OCI-LY1 (cell line): ENCODE data around the gene NPLOC4.

Experiments used
- H2AFZ ChIP-seq: fragments of 200-600 bp; sonication (generic), shearing (Covaris generic); 2 replicates; pipeline ENCODE4 v1.6.0; 2014; ENCODE audit warnings: antibody characterized with exemption, mild to moderate bottlenecking, low read length
- H3F3A ChIP-seq: fragments of 200-600 bp; sonication (generic), shearing (Covaris generic); 2 replicates; pipeline ENCODE4 v1.6.0; 2014; ENCODE audit warnings: mild to moderate bottlenecking, antibody characterized with exemption, low read length, moderate library complexity; ENCODE audit not compliant: insufficient read depth
- H3K27ac ChIP-seq: fragments of 200-600 bp; sonication (generic); 2 replicates; pipeline ENCODE4 v1.5.1; 2014; ENCODE audit warnings: low read length, mixed run types, mild to moderate bottlenecking, low read depth; ENCODE audit not compliant: poor library complexity, severe bottlenecking
- H3K27me3 ChIP-seq: fragments of 200-600 bp; sonication (generic); 2 replicates; pipeline ENCODE4 v1.6.0; 2014; ENCODE audit warnings: antibody characterized with exemption, mild to moderate bottlenecking, low read length, moderate library complexity; ENCODE audit not compliant: insufficient read depth
- H3K36me3 ChIP-seq: fragments of 200-600 bp; sonication (generic); 2 replicates; pipeline ENCODE4 v1.6.1; 2014; ENCODE audit warnings: mild to moderate bottlenecking, antibody characterized with exemption, low read length, moderate library complexity, mixed read lengths; ENCODE audit not compliant: insufficient read depth
- H3K4me1 ChIP-seq: fragments of 200-600 bp; sonication (generic); 2 replicates; pipeline ENCODE4 v1.5.1; 2014; ENCODE audit warnings: mild to moderate bottlenecking, low read length, moderate library complexity; ENCODE audit not compliant: insufficient read depth, severe bottlenecking
- H3K4me2 ChIP-seq: fragments of 200-600 bp; sonication (generic), shearing (Covaris generic); 2 replicates; pipeline ENCODE4 v1.6.1; 2014; ENCODE audit warnings: low read length
- H3K4me3 ChIP-seq: fragments of 200-600 bp; sonication (generic); 2 replicates; pipeline ENCODE4 v1.5.1; 2014; ENCODE audit warnings: low read length, low read depth, mild to moderate bottlenecking, mixed read lengths; ENCODE audit not compliant: poor library complexity, severe bottlenecking
- H3K79me2 ChIP-seq: fragments of 200-600 bp; shearing (Covaris generic); 2 replicates; pipeline ENCODE4 v1.6.1; 2016; ENCODE audit warnings: mixed run types, low read length, mixed read lengths; ENCODE audit not compliant: insufficient read depth
- H3K9ac ChIP-seq: fragments of 200-600 bp; sonication (generic), shearing (Covaris generic); 2 replicates; pipeline ENCODE4 v1.6.1; 2014; ENCODE audit warnings: mild to moderate bottlenecking, low read length, mixed read lengths
- H3K9me2 ChIP-seq: fragments of 200-600 bp; sonication (generic), shearing (Covaris generic); 2 replicates; pipeline ENCODE4 v1.6.1; 2014; ENCODE audit warnings: low read depth, mild to moderate bottlenecking, low read length, mixed read lengths
- H3K9me3 ChIP-seq: fragments of 200-600 bp; shearing (Covaris generic); 2 replicates; pipeline ENCODE4 v1.6.1; 2014; ENCODE audit warnings: low read length, mixed read lengths
- H4K20me1 ChIP-seq: fragments of 200-600 bp; sonication (generic), shearing (Covaris generic); 2 replicates; pipeline ENCODE4 v1.6.0; 2016; ENCODE audit warnings: mild to moderate bottlenecking, low read length; ENCODE audit not compliant: insufficient read depth
- EZH2 ChIP-seq: fragments of 200-600 bp; sonication (generic), shearing (Covaris generic); IDR thresholded peaks from 2 replicates; pipeline ENCODE4 v1.8.0; 2017; ENCODE audit warnings: borderline replicate concordance, mixed run types, mild to moderate bottlenecking, antibody characterized with exemption, low read length, moderate library complexity, mixed read lengths
- TF ChIP-seq, protein P1 (sequence below): fragments of 200-600 bp; sonication (generic), shearing (Covaris generic); IDR thresholded peaks from 2 replicates; pipeline ENCODE4 v1.5.1; 2017; ENCODE audit warnings: mild to moderate bottlenecking, antibody characterized with exemption, low read length, moderate library complexity, mixed read lengths

NPLOC4 gene

DNA sequence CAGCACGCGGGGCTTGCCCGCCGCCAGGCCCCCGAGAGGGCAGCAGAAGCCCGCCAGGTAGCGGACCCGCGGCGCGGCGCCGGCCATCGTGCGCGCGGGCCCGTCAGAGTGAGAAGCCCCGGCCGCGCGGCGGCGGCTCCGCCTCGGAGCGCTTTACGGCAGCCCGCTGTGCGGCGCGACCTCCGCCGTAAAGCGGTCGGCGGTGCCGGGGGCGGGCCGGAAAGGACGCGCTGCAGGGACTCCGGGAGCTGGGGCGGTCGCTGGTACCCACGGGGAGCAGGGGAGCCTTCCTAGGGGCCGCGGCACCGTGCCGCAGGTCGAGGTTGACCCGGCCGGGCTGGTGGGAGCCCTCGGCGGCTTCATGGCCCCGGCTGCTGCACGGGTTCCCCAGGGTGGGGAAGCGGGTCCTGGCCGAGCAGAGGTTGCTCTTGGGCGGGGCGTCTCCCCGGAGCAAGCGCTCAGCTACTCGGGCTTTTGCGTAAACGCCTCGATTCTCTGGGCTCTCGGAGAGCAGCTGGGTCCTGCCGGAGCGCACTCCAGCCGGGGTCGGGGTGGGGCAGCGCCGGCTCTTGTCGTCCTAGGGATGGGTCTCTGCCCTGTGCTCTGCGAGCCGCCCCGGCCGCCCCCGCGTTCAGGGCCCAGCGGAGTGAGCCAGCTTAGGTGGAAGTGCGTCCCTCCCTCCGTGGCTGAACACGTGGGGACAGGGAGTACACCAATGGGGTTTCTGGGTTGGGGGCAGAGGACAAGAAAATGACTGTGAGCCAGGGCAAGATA lies 84.5 kb downstream of the NPLOC4 start, which contains the start of gene FAAP100:
Gene FAAP100, minus strand, starts transcription at position 110 of the 774 bp plus-strand sequence. Its CDS starts 23 bp downstream, at position 87.
- Histone ChIP-seq H3K4me3 (peak within 1 kb of the TSS; percentile 84), H4K20me1 (no peaks in the 10 kb centered on the region), H3K36me3 (peaks cover 41% of the 10 kb centered on the region), H3K9me3 (no peaks in the 10 kb centered on the region), H3K9me2 (no peaks in the 10 kb centered on the region), H3K27me3 (no peaks in the 10 kb centered on the region), H2AFZ (0 out of 2 replicates have a peak within 1 kb of the TSS, but pooled peaks have one; percentile 17), H3F3A (no peaks in the 10 kb centered on the region), H3K9ac (peak within 1 kb of the TSS; percentile 95), H3K4me2 (peak within 1 kb of the TSS; percentile 77), H3K27ac (peak within 1 kb of the TSS; percentile 73), H3K79me2 (no peaks in the 10 kb centered on the region), H3K4me1 (peaks cover 23% of the 10 kb centered on the region)
- TF ChIP-seq EZH2, result no peak
- TF ChIP-seq, protein P1, sequence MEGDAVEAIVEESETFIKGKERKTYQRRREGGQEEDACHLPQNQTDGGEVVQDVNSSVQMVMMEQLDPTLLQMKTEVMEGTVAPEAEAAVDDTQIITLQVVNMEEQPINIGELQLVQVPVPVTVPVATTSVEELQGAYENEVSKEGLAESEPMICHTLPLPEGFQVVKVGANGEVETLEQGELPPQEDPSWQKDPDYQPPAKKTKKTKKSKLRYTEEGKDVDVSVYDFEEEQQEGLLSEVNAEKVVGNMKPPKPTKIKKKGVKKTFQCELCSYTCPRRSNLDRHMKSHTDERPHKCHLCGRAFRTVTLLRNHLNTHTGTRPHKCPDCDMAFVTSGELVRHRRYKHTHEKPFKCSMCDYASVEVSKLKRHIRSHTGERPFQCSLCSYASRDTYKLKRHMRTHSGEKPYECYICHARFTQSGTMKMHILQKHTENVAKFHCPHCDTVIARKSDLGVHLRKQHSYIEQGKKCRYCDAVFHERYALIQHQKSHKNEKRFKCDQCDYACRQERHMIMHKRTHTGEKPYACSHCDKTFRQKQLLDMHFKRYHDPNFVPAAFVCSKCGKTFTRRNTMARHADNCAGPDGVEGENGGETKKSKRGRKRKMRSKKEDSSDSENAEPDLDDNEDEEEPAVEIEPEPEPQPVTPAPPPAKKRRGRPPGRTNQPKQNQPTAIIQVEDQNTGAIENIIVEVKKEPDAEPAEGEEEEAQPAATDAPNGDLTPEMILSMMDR, result no peak

- no peaks in the 10 kb centered on the region for H3F3A ChIP-seq
- H3K79me2 ChIP-seq, result no peaks in the 10 kb centered on the region
- H3K4me2 ChIP-seq, result peak overlapping the region; percentile 77
- no peaks in the 10 kb centered on the region for H3K9me3 ChIP-seq
- peak overlapping the region; percentile 84 for H3K4me3 ChIP-seq
- H3K27me3 ChIP-seq, result no peaks in the 10 kb centered on the region
- no peaks in the 10 kb centered on the region for H3K9me2 ChIP-seq
- peaks cover 23% of the 10 kb centered on the region for H3K4me1 ChIP-seq
- TF ChIP-seq EZH2, result no peak
- TF ChIP-seq, protein P1, result no peak
- H4K20me1 ChIP-seq, result no peaks in the 10 kb centered on the region
- H3K27ac ChIP-seq, result no peak overlapping the region
- peak overlapping the region; percentile 95 for H3K9ac ChIP-seq
- no peak overlapping the region for H2AFZ ChIP-seq
- H3K36me3 ChIP-seq, result peaks cover 39% of the 10 kb centered on the region
These were observed 85.3 kb downstream of the NPLOC4 start for GRCh38 chr17:81551458-81552243.

GRCh38 chr17:81550830-81551457 lies 86.0 kb downstream of the NPLOC4 start:
- Histone ChIP-seq H3K36me3 (peaks cover 39% of the 10 kb centered on the region; the same call in 1 of the 2 replicates), H3F3A (no peaks in the 10 kb centered on the region), H3K9ac (peak overlapping the region; percentile 95), H3K4me1 (peaks cover 23% of the 10 kb centered on the region), H3K4me3 (peak overlapping the region; percentile 84), H2AFZ (no peak overlapping the region), H3K27me3 (no peaks in the 10 kb centered on the region), H3K4me2 (peak overlapping the region; percentile 77), H3K9me2 (no peaks in the 10 kb centered on the region), H4K20me1 (no peaks in the 10 kb centered on the region), H3K27ac (no peak overlapping the region), H3K79me2 (no peaks in the 10 kb centered on the region), H3K9me3 (no peaks in the 10 kb centered on the region)
- no peak for TF ChIP-seq EZH2
- TF ChIP-seq, protein P1, result no peak
